Measurements from ENCODE around the gene AGL.
"Not testable (repeated sequence)": the region's sequence is repeated elsewhere in the genome, so short reads cannot be mapped to it uniquely, and the experiment has no call there.

Gene AGL

GRCh38 chr1:99872063-99872462 lies 21.9 kb downstream of the AGL start:
- no peak for DNase-seq
- H3K9me3 Mint-ChIP-seq, result no peaks in the 10 kb centered on the region
- H3K4me3 Mint-ChIP-seq, result no peak overlapping the region
- H3K27me3 Mint-ChIP-seq (ENCODE audit: low read depth, poor library complexity), result no peaks in the 10 kb centered on the region
- TF ChIP-seq CTCF (IDR thresholded peaks at IDR 0.05), result no peak
- no peak overlapping the region for H3K27ac Mint-ChIP-seq
- peaks cover 15% of the 10 kb centered on the region for H3K36me3 Mint-ChIP-seq (ENCODE audit: low read depth)
- H3K4me1 Mint-ChIP-seq, result no peaks in the 10 kb centered on the region

GRCh38 chr1:99877568-99877967 lies 27.4 kb downstream of the AGL start:
- Mint-ChIP-seq H3K9me3 (no peaks in the 10 kb centered on the region), H3K27ac (no peak overlapping the region), H3K36me3 (ENCODE audit: low read depth) (peaks cover 36% of the 10 kb centered on the region), H3K4me1 (no peaks in the 10 kb centered on the region), H3K4me3 (no peak overlapping the region), H3K27me3 (ENCODE audit: low read depth, poor library complexity) (no peaks in the 10 kb centered on the region)
- TF ChIP-seq CTCF (IDR thresholded peaks at IDR 0.05), result no peak
- no peak for DNase-seq

GRCh38 chr1:99886179-99886578 lies 36.0 kb downstream of the AGL start:
- Mint-ChIP-seq H3K36me3 (ENCODE audit: low read depth) (peaks cover 52% of the 10 kb centered on the region), H3K4me1 (no peaks in the 10 kb centered on the region), H3K9me3 (no peaks in the 10 kb centered on the region), H3K27ac (no peak overlapping the region), H3K27me3 (ENCODE audit: low read depth, poor library complexity) (no peaks in the 10 kb centered on the region), H3K4me3 (no peak overlapping the region)
- no peak for DNase-seq
- no peak for TF ChIP-seq CTCF (IDR thresholded peaks at IDR 0.05)

- no peak for TF ChIP-seq CTCF (IDR thresholded peaks at IDR 0.05)
- Mint-ChIP-seq H3K9me3 (no peaks in the 10 kb centered on the region), H3K36me3 (ENCODE audit: low read depth) (peaks cover 48% of the 10 kb centered on the region), H3K4me1 (no peaks in the 10 kb centered on the region), H3K4me3 (no peak overlapping the region), H3K27ac (peak overlapping the region; percentile 46), H3K27me3 (ENCODE audit: low read depth, poor library complexity) (no peaks in the 10 kb centered on the region)
- DNase-seq, result no peak
Measured at GRCh38 chr1:99886841-99887240, 36.7 kb downstream of the AGL start.

GRCh38 chr1:99887890-99888289 lies 37.7 kb downstream of the AGL start:
- TF ChIP-seq CTCF (IDR thresholded peaks at IDR 0.05), result no peak
- no peaks in the 10 kb centered on the region for H3K27me3 Mint-ChIP-seq (ENCODE audit: low read depth, poor library complexity)
- H3K36me3 Mint-ChIP-seq (ENCODE audit: low read depth), result peaks cover 50% of the 10 kb centered on the region
- H3K9me3 Mint-ChIP-seq, result no peaks in the 10 kb centered on the region
- H3K4me1 Mint-ChIP-seq, result no peaks in the 10 kb centered on the region
- DNase-seq, result no peak
- H3K27ac Mint-ChIP-seq, result no peak overlapping the region
- no peak overlapping the region for H3K4me3 Mint-ChIP-seq

GRCh38 chr1:99891997-99892396 lies 41.8 kb downstream of the AGL start:
- no peaks in the 10 kb centered on the region for H3K9me3 Mint-ChIP-seq
- H3K27me3 Mint-ChIP-seq (ENCODE audit: low read depth, poor library complexity), result no peaks in the 10 kb centered on the region
- no peak overlapping the region for H3K27ac Mint-ChIP-seq
- no peak for TF ChIP-seq CTCF (IDR thresholded peaks at IDR 0.05)
- no peaks in the 10 kb centered on the region for H3K4me1 Mint-ChIP-seq
- H3K4me3 Mint-ChIP-seq, result no peak overlapping the region
- DNase-seq, result no peak
- H3K36me3 Mint-ChIP-seq (ENCODE audit: low read depth), result peaks cover 48% of the 10 kb centered on the region

GRCh38 chr1:99903278-99903677 lies 53.1 kb downstream of the AGL start:
- H3K27ac Mint-ChIP-seq; H3K4me1 Mint-ChIP-seq; H3K27me3 Mint-ChIP-seq (ENCODE audit: low read depth, poor library complexity); H3K4me3 Mint-ChIP-seq; DNase-seq: not testable (repeated sequence)
- Mint-ChIP-seq H3K36me3 (ENCODE audit: low read depth) (peaks cover 80% of the 10 kb centered on the region), H3K9me3 (peaks cover 24% of the 10 kb centered on the region)

Data from nephron progenitor cell (in vitro differentiated cells).